HEK293 (cell line): Measurements from ENCODE around the gene ALG8.

Experiments
- BCL11A ChIP-seq: fragments of 450-650 bp; formaldehyde crosslinking; IDR thresholded peaks from 2 replicates; pipeline ENCODE4 v1.5.1; 2016; ENCODE audit warnings: low read depth, missing biosample characterization, missing genetic modification characterization
- BCL6B ChIP-seq: fragments of 450-650 bp; formaldehyde crosslinking; IDR thresholded peaks from 2 replicates; pipeline ENCODE4 v1.5.1; 2017; ENCODE audit warnings: missing biosample characterization, missing genetic modification characterization
- CTCF ChIP-seq: fragments of 450-650 bp; formaldehyde crosslinking; IDR thresholded peaks from 2 replicates; pipeline ENCODE4 v1.5.1; 2016; ENCODE audit warnings: missing biosample characterization, missing genetic modification characterization
- TCF7L2 ChIP-seq: IDR thresholded peaks from 2 replicates; pipeline ENCODE4 v1.6.1; 2011; ENCODE audit warnings: low read depth, mild to moderate bottlenecking, inconsistent platforms, low read length, moderate library complexity, borderline replicate concordance
- ZBTB1 ChIP-seq: fragments of 450-650 bp; formaldehyde crosslinking; IDR thresholded peaks from 2 replicates; pipeline ENCODE4 v1.5.1; 2016; ENCODE audit warnings: missing biosample characterization, missing genetic modification characterization
- ZFP69B ChIP-seq: fragments of 450-650 bp; formaldehyde crosslinking; IDR thresholded peaks from 2 replicates; pipeline ENCODE4 v1.5.1; 2016; ENCODE audit warnings: missing biosample characterization, missing genetic modification characterization
- ZNF10 ChIP-seq: fragments of 450-650 bp; formaldehyde crosslinking; IDR thresholded peaks from 2 replicates; pipeline ENCODE4 v1.5.1; 2017; ENCODE audit warnings: missing biosample characterization, missing genetic modification characterization
- ZNF169 ChIP-seq: fragments of 450-650 bp; formaldehyde crosslinking; IDR thresholded peaks from 2 replicates; pipeline ENCODE4 v1.5.1; 2016; ENCODE audit warnings: missing biosample characterization, missing genetic modification characterization
- ZNF350 ChIP-seq: fragments of 450-650 bp; formaldehyde crosslinking; IDR thresholded peaks from 2 replicates; pipeline ENCODE4 v1.5.0; 2017; ENCODE audit warnings: missing biosample characterization, mild to moderate bottlenecking, missing genetic modification characterization
- ZNF416 ChIP-seq: fragments of 450-650 bp; formaldehyde crosslinking; IDR thresholded peaks from 2 replicates; pipeline ENCODE4 v1.5.1; 2016; ENCODE audit warnings: missing biosample characterization, missing genetic modification characterization
- ZNF701 ChIP-seq: fragments of 450-650 bp; formaldehyde crosslinking; IDR thresholded peaks from 2 replicates; pipeline ENCODE4 v1.5.1; 2016; ENCODE audit warnings: missing biosample characterization, missing genetic modification characterization
- ZNF707 ChIP-seq: fragments of 450-650 bp; formaldehyde crosslinking; IDR thresholded peaks from 2 replicates; pipeline ENCODE4 v1.5.1; 2016; ENCODE audit warnings: missing biosample characterization, missing genetic modification characterization
- ZSCAN18 ChIP-seq: fragments of 450-650 bp; formaldehyde crosslinking; IDR thresholded peaks from 2 replicates; pipeline ENCODE4 v1.5.1; 2016; ENCODE audit warnings: missing biosample characterization, missing genetic modification characterization

- TF ChIP-seq CTCF (tag by site-specific recombination) (no peak), ZNF707 (no peak), ZSCAN18 (tag by site-specific recombination) (no peak), TCF7L2 (no peak), ZFP69B (tag by site-specific recombination) (no peak), BCL6B (no peak), BCL11A (tag by site-specific recombination) (no peak), ZNF169 (tag by site-specific recombination) (no peak), ZBTB1 (tag by site-specific recombination) (no peak), ZNF416 (tag by site-specific recombination) (no peak), ZNF701 (tag by site-specific recombination) (no peak), ZNF10 (no peak), ZNF350 (tag by site-specific recombination) (no peak)
These were observed 78.9 kb downstream of the ALG8 start for GRCh38 chr11:78060533-78060932.
